HepG2 (cell line): Measurements from ENCODE around the gene MRPS11. TPM values are rescaled to one million over a fixed set of nuclear protein-coding genes. Genes with fewer than 3 reads are reported as not detected.
A peak's percentile ranks its signal among the peaks of the same experiment; 100 is the strongest.

ENCODE experiments used
- AFF4 ChIP-seq: sonication (generic); formaldehyde crosslinking; IDR thresholded peaks from 2 replicates; pipeline ENCODE4 v1.4.0; 2020; ENCODE audit warnings: missing genetic modification reagents
- HNF4G ChIP-seq, 2 experiments: sonication (generic) in 1 of 2; formaldehyde crosslinking in 1 of 2; IDR thresholded peaks; 2 replicates each; pipeline versions ENCODE4 v1.4.0 to v1.6.1; 2011 to 2020; ENCODE audit warnings: borderline replicate concordance in 2 of 2, low read depth in 2 of 2, mild to moderate bottlenecking in 2 of 2, low read length in 1 of 2, missing genetic modification reagents in 1 of 2, moderate library complexity in 1 of 2
- NR2F1 ChIP-seq, 2 experiments: fragments of 450-650 bp in 1 of 2; formaldehyde crosslinking in 1 of 2; IDR thresholded peaks; 2 replicates each; pipeline versions ENCODE4 v1.5.0 to v1.6.1; 2016 to 2020; ENCODE audit warnings: mild to moderate bottlenecking in 1 of 2, missing compliant biosample characterization in 1 of 2, missing genetic modification reagents in 1 of 2, moderate library complexity in 1 of 2
- PAWR ChIP-seq: sonication (generic); formaldehyde crosslinking; IDR thresholded peaks from 2 replicates; pipeline ENCODE4 v1.4.0; 2020; ENCODE audit warnings: missing genetic modification reagents, mild to moderate bottlenecking, borderline replicate concordance
- PCBP2 ChIP-seq: fragments of 200-400 bp; formaldehyde crosslinking; optimal IDR thresholded peaks from 2 replicates; pipeline ENCODE3; 2018; ENCODE audit warnings: low read length, low read depth; ENCODE audit not compliant: poor library complexity, severe bottlenecking
- PHF5A ChIP-seq: IDR thresholded peaks from one replicate; pipeline ENCODE4 v1.6.1; 2018; ENCODE audit warnings: low read depth, missing genetic modification reagents; ENCODE audit not compliant: unreplicated experiment
- RBFOX2 ChIP-seq: fragments of 200-400 bp; formaldehyde crosslinking; IDR thresholded peaks from 2 replicates; pipeline ENCODE4 v1.6.1; 2017; ENCODE audit warnings: low read depth, mild to moderate bottlenecking, low read length
- SMAD9 ChIP-seq: sonication (generic); formaldehyde crosslinking; IDR thresholded peaks from 2 replicates; pipeline ENCODE4 v1.5.1; 2020; ENCODE audit warnings: mild to moderate bottlenecking, missing genetic modification reagents
- SRF ChIP-seq: IDR thresholded peaks from 2 replicates; pipeline ENCODE4 v1.6.1; 2011; ENCODE audit warnings: mild to moderate bottlenecking, low read depth, low read length, moderate library complexity
- TBX3 ChIP-seq: fragments of 450-650 bp; IDR thresholded peaks from 2 replicates; pipeline ENCODE4 v1.6.1; 2017; ENCODE audit warnings: antibody characterized with exemption, mild to moderate bottlenecking, inconsistent platforms, borderline replicate concordance
- TGIF2 ChIP-seq: IDR thresholded peaks from 2 replicates; pipeline ENCODE4 v1.6.1; 2016; ENCODE audit warnings: control low read depth, missing compliant biosample characterization
- ZFP36L1 ChIP-seq: sonication (generic); formaldehyde crosslinking; IDR thresholded peaks from 2 replicates; pipeline ENCODE4 v1.8.0; 2022; ENCODE audit warnings: mild to moderate bottlenecking, missing genetic modification reagents, moderate library complexity
- ZMYM4 ChIP-seq: sonication (generic); formaldehyde crosslinking; IDR thresholded peaks from 2 replicates; pipeline ENCODE4 v1.8.1; 2023; ENCODE audit warnings: mild to moderate bottlenecking, missing genetic modification reagents
- ZNF33A ChIP-seq: sonication (generic); formaldehyde crosslinking; IDR thresholded peaks from 2 replicates; pipeline ENCODE4 v1.5.1; 2020; ENCODE audit warnings: missing genetic modification reagents, mild to moderate bottlenecking, moderate library complexity, borderline replicate concordance
- ZNF589 ChIP-seq: sonication (generic); formaldehyde crosslinking; conservative IDR thresholded peaks from 2 replicates; pipeline ENCODE4 v1.8.0; 2022; ENCODE audit warnings: mild to moderate bottlenecking, moderate library complexity, missing genetic modification reagents
- ZNF614 ChIP-seq: IDR thresholded peaks from 2 replicates; pipeline ENCODE4 v1.6.1; 2018; ENCODE audit warnings: missing biosample characterization, missing genetic modification reagents, inconsistent platforms, borderline replicate concordance
- ZNF615 ChIP-seq: sonication (generic); formaldehyde crosslinking; IDR thresholded peaks from 2 replicates; pipeline ENCODE4 v1.5.0; 2020; ENCODE audit warnings: mild to moderate bottlenecking, missing genetic modification reagents, borderline replicate concordance
- ZNF740 ChIP-seq: sonication (generic); formaldehyde crosslinking; IDR thresholded peaks from 2 replicates; pipeline ENCODE4 v1.4.0; 2020; ENCODE audit warnings: missing genetic modification reagents
- ZSCAN20 ChIP-seq: sonication (generic); formaldehyde crosslinking; IDR thresholded peaks from 2 replicates; pipeline ENCODE4 v1.4.0; 2020; ENCODE audit warnings: missing genetic modification reagents, mild to moderate bottlenecking, borderline replicate concordance
- polyA plus RNA-seq, 8 experiments: library from polyadenylated mRNA; depleted of rRNA in 3 of 8; stranded (reverse) in 7 of 8; unstranded in 1 of 8; fragments of >200 nt; fragmentation: Illumina TruSeq in 4 of 8; extraction: Trizol in 4 of 8; gene quantifications; 2 replicates each; pipeline versions ENCODE4 v1.2.1 to v1.2.3, GENCODE V29; 2011 to 2016; ENCODE audit warnings: low read depth in 4 of 8, missing spikeins in 1 of 8, mixed read lengths in 1 of 8; ENCODE audit not compliant: insufficient read depth in 1 of 8
- total RNA-seq, 5 experiments: library from RNA; depleted of rRNA; stranded (reverse); fragments of >200 nt; fragmentation: Illumina TruSeq; extraction: Trizol; gene quantifications; 2 replicates each; pipeline ENCODE4 v1.2.3, GENCODE V29; 2016; ENCODE audit warnings: low read depth in 1 of 5
- TF ChIP-seq, protein P1 (sequence below), 2 experiments: IDR thresholded peaks; 2 replicates each; pipeline ENCODE4 v1.6.1; 2011 to 2012; ENCODE audit warnings: low read length in 2 of 2, borderline replicate concordance in 1 of 2, low read depth in 1 of 2, mild to moderate bottlenecking in 1 of 2, moderate library complexity in 1 of 2

Gene MRPS11
- total and polyA plus RNA-seq, 2 of the 13 experiments (the other 11 are each of a cell fraction or from before 2014, with no cell fraction given), result 50.1 to 72.7 TPM

DNA sequence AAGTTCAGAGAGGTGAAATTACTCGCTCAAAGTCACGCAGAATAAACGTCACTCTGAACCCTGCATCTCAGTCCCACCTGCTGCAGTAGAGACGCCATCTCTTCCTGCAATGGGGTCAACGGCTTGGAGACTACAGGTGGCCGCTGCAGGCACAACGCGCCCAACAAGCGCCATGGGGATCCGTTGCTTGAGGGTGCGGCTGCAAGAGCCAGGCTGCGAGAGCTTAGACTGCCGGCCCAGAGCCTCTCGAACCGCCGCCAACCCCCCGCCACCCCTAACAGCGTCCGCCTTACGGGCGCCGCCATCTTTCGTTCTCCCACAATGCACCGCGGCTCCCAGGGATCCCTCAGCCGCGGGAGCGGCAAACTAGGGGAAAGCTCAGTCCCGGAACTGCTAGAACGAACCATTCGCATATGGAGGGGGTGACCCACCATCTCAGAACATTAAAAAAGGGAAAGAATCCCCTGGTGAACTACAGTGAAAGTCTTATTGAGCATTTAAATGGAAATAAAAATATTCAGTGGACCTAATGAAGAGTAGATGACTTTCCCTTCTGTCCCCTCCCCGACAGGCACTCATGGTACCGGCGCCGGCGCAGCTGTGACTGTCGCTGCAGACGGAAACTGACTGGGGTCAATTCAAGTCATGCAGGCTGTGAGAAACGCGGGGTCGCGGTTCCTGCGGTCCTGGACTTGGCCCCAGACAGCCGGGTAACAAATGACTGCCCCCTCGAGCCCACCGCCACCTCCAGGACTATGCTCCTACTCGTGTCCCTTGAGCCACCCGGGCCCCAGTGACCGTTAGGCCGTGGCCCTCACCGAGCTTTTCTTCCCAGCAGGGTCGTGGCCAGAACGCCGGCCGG is at the start of gene MRPS11, which contains the start of gene MRPL46 (continued):
- TF ChIP-seq ZMYM4 (CRISPR knock-in tag) (no peak; the same call in 1 of the 2 replicates), TBX3 (no peak), PCBP2 (no peak), ZNF615 (CRISPR knock-in tag) (no peak), PAWR (CRISPR knock-in tag) (no peak), ZNF740 (CRISPR knock-in tag) (no peak), RBFOX2 (peak; percentile 86), HNF4G (IDR thresholded peaks at IDR 0.05; ENCODE audit: borderline replicate concordance, low read depth, low read length) (no peak), HNF4G (CRISPR knock-in tag; IDR thresholded peaks at IDR 0.05; ENCODE audit: borderline replicate concordance, low read depth) (no peak), ZNF614 (CRISPR knock-in tag) (no peak; the same call in 1 of the 2 replicates), PHF5A (CRISPR knock-in tag) (no peak), TGIF2 (no peak), NR2F1 (CRISPR knock-in tag; IDR thresholded peaks at IDR 0.05) (no peak; a peak in 1 of 4 replicates), SMAD9 (CRISPR knock-in tag) (no peak), SRF (peak; percentile 14; the same call in 1 of the 2 replicates), ZNF33A (CRISPR knock-in tag) (0 out of 2 replicates have a peak, but pooled peaks have one; percentile 24), ZNF589 (no peak; the same call in 1 of the 2 replicates), ZFP36L1 (peak; percentile 23; the same call in 1 of the 2 replicates), AFF4 (CRISPR knock-in tag) (no peak), ZSCAN20 (CRISPR knock-in tag) (no peak)
- TF ChIP-seq, protein P1, sequence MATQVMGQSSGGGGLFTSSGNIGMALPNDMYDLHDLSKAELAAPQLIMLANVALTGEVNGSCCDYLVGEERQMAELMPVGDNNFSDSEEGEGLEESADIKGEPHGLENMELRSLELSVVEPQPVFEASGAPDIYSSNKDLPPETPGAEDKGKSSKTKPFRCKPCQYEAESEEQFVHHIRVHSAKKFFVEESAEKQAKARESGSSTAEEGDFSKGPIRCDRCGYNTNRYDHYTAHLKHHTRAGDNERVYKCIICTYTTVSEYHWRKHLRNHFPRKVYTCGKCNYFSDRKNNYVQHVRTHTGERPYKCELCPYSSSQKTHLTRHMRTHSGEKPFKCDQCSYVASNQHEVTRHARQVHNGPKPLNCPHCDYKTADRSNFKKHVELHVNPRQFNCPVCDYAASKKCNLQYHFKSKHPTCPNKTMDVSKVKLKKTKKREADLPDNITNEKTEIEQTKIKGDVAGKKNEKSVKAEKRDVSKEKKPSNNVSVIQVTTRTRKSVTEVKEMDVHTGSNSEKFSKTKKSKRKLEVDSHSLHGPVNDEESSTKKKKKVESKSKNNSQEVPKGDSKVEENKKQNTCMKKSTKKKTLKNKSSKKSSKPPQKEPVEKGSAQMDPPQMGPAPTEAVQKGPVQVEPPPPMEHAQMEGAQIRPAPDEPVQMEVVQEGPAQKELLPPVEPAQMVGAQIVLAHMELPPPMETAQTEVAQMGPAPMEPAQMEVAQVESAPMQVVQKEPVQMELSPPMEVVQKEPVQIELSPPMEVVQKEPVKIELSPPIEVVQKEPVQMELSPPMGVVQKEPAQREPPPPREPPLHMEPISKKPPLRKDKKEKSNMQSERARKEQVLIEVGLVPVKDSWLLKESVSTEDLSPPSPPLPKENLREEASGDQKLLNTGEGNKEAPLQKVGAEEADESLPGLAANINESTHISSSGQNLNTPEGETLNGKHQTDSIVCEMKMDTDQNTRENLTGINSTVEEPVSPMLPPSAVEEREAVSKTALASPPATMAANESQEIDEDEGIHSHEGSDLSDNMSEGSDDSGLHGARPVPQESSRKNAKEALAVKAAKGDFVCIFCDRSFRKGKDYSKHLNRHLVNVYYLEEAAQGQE (IDR thresholded peaks at IDR 0.05; ENCODE audit: borderline replicate concordance in 1 of 2, low read depth in 1 of 2, low read length in 2 of 2), result peak in 1 of 2 experiments; percentile 37; a peak in 1 of 4 replicates
